Adrenal gland (tissue), 5 donors: ENCODE results near the gene BRPF1.

Experiments used
- POLR2A ChIP-seq, 2 donors: fragments of 450-650 bp; IDR thresholded peaks; one replicate each; pipeline ENCODE4 v1.6.1; 2017; ENCODE audit warnings: antibody characterized with exemption in 2 of 2, mild to moderate bottlenecking in 2 of 2, moderate library complexity in 1 of 2
- TF ChIP-seq, protein P1 (sequence below), 6 experiments: fragments of 450-650 bp in 4 of 6; fragments of 200-600 bp in 2 of 6; sonication (generic) in 1 of 6; IDR thresholded peaks; 1 replicate in 5 of 6; 2 replicates in 1 of 6; pipeline versions ENCODE4 v1.5.1 to v1.8.0; 2016 to 2021; ENCODE audit warnings: antibody characterized with exemption in 6 of 6, mild to moderate bottlenecking in 2 of 6, moderate library complexity in 1 of 6
- donor health status: DM: no; HTN: no; CAD: no.

DNA sequence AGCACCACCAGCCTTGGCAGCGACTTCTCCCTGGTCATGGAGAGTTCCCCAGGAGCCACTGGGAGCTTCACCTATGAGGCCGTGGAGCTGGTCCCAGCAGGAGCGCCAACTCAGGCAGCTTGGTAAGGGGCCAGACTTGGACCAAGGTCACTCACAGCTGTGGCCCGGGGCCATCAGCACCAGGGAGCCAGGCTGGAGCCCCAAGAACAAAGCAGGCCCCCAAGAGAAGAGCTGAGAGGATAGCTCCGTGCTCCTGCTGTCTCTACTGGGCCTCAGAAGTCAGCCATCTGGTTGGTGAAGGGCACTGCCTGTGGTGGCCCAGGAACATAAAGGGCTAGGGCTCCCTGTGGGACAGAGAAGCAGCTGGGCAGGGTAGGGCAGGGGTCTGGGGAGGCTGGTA, 42.6 kb upstream of the BRPF1 start:
- no peak for TF ChIP-seq POLR2A (IDR thresholded peaks at IDR 0.05)
- TF ChIP-seq, protein P1, sequence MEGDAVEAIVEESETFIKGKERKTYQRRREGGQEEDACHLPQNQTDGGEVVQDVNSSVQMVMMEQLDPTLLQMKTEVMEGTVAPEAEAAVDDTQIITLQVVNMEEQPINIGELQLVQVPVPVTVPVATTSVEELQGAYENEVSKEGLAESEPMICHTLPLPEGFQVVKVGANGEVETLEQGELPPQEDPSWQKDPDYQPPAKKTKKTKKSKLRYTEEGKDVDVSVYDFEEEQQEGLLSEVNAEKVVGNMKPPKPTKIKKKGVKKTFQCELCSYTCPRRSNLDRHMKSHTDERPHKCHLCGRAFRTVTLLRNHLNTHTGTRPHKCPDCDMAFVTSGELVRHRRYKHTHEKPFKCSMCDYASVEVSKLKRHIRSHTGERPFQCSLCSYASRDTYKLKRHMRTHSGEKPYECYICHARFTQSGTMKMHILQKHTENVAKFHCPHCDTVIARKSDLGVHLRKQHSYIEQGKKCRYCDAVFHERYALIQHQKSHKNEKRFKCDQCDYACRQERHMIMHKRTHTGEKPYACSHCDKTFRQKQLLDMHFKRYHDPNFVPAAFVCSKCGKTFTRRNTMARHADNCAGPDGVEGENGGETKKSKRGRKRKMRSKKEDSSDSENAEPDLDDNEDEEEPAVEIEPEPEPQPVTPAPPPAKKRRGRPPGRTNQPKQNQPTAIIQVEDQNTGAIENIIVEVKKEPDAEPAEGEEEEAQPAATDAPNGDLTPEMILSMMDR (IDR thresholded peaks at IDR 0.05): no peak
